Activated CD4-positive, alpha-beta T cell treated with anti-CD3 and anti-CD28 coated beads, Interleukin-2, amount 10 ng/mL, durations not matched to agents 24 days and 14 days (primary cell): ENCODE data around the gene CEP128. TPM values are rescaled to one million over a fixed set of nuclear protein-coding genes. Genes with fewer than 3 reads are reported as not detected.

Source experiments
- DNase-seq: peaks from one replicate; pipeline ENCODE4 v3.0.0; 2022
- H3K27ac Mint-ChIP-seq: one replicate; pipeline ENCODE4 v1.8.0; 2022; ENCODE audit warnings: mild to moderate bottlenecking, mixed read lengths
- H3K27me3 Mint-ChIP-seq: one replicate; pipeline ENCODE4 v1.8.0; 2022; ENCODE audit warnings: mixed read lengths
- H3K36me3 Mint-ChIP-seq: one replicate; pipeline ENCODE4 v1.8.0; 2022; ENCODE audit warnings: low read depth, mild to moderate bottlenecking, mixed read lengths
- H3K4me1 Mint-ChIP-seq: one replicate; pipeline ENCODE4 v1.8.0; 2021; ENCODE audit warnings: mixed read lengths
- H3K4me3 Mint-ChIP-seq: one replicate; pipeline ENCODE4 v1.8.0; 2022; ENCODE audit warnings: mild to moderate bottlenecking, moderate library complexity, mixed read lengths
- H3K9me3 Mint-ChIP-seq: one replicate; pipeline ENCODE4 v1.8.0; 2021; ENCODE audit warnings: mixed read lengths
- intact Hi-C: fragments of 100-400 bp; cut with micrococcal nuclease; formaldehyde crosslinking; loops from one replicate; pipeline ENCODE4 v1.15.1; 2023
- total RNA-seq: library from RNA; stranded (reverse); gene quantifications from 2 replicates; pipeline ENCODE4 v1.2.3, GENCODE V29; 2022

CEP128 gene
- total RNA-seq, 1 donor from 2014 or later = 20.4 TPM

- intact Hi-C loops = loop anchor here (5.0 kb wide), 2 partner anchors 527 to 587 kb away; partner anchors contain the start of gene SEL1L
- Mint-ChIP-seq H3K4me3 (no peak overlapping the region), H3K27ac (no peak overlapping the region), H3K27me3 (peaks cover 12% of the 10 kb centered on the region), H3K4me1 (peaks cover 26% of the 10 kb centered on the region), H3K36me3 (no peaks in the 10 kb centered on the region), H3K9me3 (peaks cover 4% of the 10 kb centered on the region)
- DNase-seq = peak; percentile 23
These were observed 3.5 kb upstream of the CEP128 start for GRCh38 chr14:80944861-80945617.

GRCh38 chr14:80942191-80942600, 658 bp upstream of the CEP128 start:
- intact Hi-C loops = loop anchor here (1.0 to 5.0 kb wide), 3 partner anchors 17 to 590 kb away; partner anchors contain the start of gene SEL1L
- DNase-seq = peak; percentile 70
- Mint-ChIP-seq H3K36me3 (peaks cover 2% of the 10 kb centered on the region), H3K4me1 (peaks cover 31% of the 10 kb centered on the region), H3K27ac (peak overlapping the region; percentile 85), H3K27me3 (no peaks in the 10 kb centered on the region), H3K9me3 (peaks cover 4% of the 10 kb centered on the region), H3K4me3 (peak overlapping the region; percentile 84)

- Mint-ChIP-seq H3K27ac (no peak overlapping the region), H3K9me3 (no peaks in the 10 kb centered on the region), H3K4me1 (peaks cover 28% of the 10 kb centered on the region), H3K4me3 (peak overlapping the region; percentile 37), H3K36me3 (peaks cover 2% of the 10 kb centered on the region), H3K27me3 (no peaks in the 10 kb centered on the region)
- intact Hi-C loops = loop anchor here (5.0 kb wide), 2 partner anchors 532 to 592 kb away; partner anchors contain the start of gene SEL1L
- peak; percentile 67 for DNase-seq
These were observed 1.4 kb downstream of the CEP128 start for GRCh38 chr14:80940146-80940545.

- H3K27ac Mint-ChIP-seq = no peak overlapping the region
- no peak for DNase-seq
- no peaks in the 10 kb centered on the region for H3K27me3 Mint-ChIP-seq
- peaks cover 40% of the 10 kb centered on the region for H3K4me1 Mint-ChIP-seq
- peaks cover 3% of the 10 kb centered on the region for H3K9me3 Mint-ChIP-seq
- peaks cover 30% of the 10 kb centered on the region for H3K36me3 Mint-ChIP-seq
- no peak overlapping the region for H3K4me3 Mint-ChIP-seq
- intact Hi-C loops = loop anchor here (10.0 kb wide), 1 partner anchor 51 kb away; no protein-coding TSS in a partner anchor
These were observed 7.9 kb downstream of the CEP128 start for GRCh38 chr14:80933686-80934085.

- intact Hi-C loops = loop anchor here (10.0 kb wide), 1 partner anchor 52 kb away; no protein-coding TSS in a partner anchor
- Mint-ChIP-seq H3K27me3 (no peaks in the 10 kb centered on the region), H3K4me3 (no peak overlapping the region), H3K36me3 (peaks cover 33% of the 10 kb centered on the region), H3K4me1 (peaks cover 40% of the 10 kb centered on the region), H3K9me3 (peaks cover 3% of the 10 kb centered on the region), H3K27ac (no peak overlapping the region)
- DNase-seq = no peak
These were observed 8.3 kb downstream of the CEP128 start for GRCh38 chr14:80933282-80933681.

- H3K4me3 Mint-ChIP-seq = peak overlapping the region; percentile 73
- H3K36me3 Mint-ChIP-seq = peaks cover 42% of the 10 kb centered on the region
- H3K4me1 Mint-ChIP-seq = peaks cover 51% of the 10 kb centered on the region
- H3K9me3 Mint-ChIP-seq = peaks cover 8% of the 10 kb centered on the region
- no peaks in the 10 kb centered on the region for H3K27me3 Mint-ChIP-seq
- intact Hi-C loops = loop anchor here (1.0 to 10.0 kb wide), 4 partner anchors 10 to 344 kb away; partner anchors contain the start of gene CEP128
- peak; percentile 87 for DNase-seq
- H3K27ac Mint-ChIP-seq = peak overlapping the region; percentile 90
These were observed 10.6 kb downstream of the CEP128 start for GRCh38 chr14:80930836-80931389.

- Mint-ChIP-seq H3K9me3 (peaks cover 15% of the 10 kb centered on the region), H3K36me3 (peaks cover 49% of the 10 kb centered on the region), H3K4me3 (peak overlapping the region; percentile 31), H3K4me1 (peaks cover 57% of the 10 kb centered on the region), H3K27ac (peak overlapping the region; percentile 90), H3K27me3 (no peaks in the 10 kb centered on the region)
- no peak for DNase-seq
- intact Hi-C loops = loop anchor here (1.0 to 10.0 kb wide), 2 partner anchors 55 to 343 kb away; no protein-coding TSS in a partner anchor
These were observed 11.4 kb downstream of the CEP128 start for GRCh38 chr14:80930095-80930494.

- H3K4me1 Mint-ChIP-seq = peaks cover 50% of the 10 kb centered on the region
- no peak overlapping the region for H3K27ac Mint-ChIP-seq
- H3K9me3 Mint-ChIP-seq = peaks cover 12% of the 10 kb centered on the region
- no peak overlapping the region for H3K4me3 Mint-ChIP-seq
- H3K27me3 Mint-ChIP-seq = no peaks in the 10 kb centered on the region
- intact Hi-C loops = no loop called here
- peaks cover 44% of the 10 kb centered on the region for H3K36me3 Mint-ChIP-seq
- no peak for DNase-seq
These were observed 14.2 kb downstream of the CEP128 start for GRCh38 chr14:80927083-80927989.

GRCh38 chr14:80926397-80927082, 15.0 kb downstream of the CEP128 start:
- Mint-ChIP-seq H3K27ac (no peak overlapping the region), H3K4me3 (no peak overlapping the region), H3K9me3 (peaks cover 12% of the 10 kb centered on the region), H3K27me3 (no peaks in the 10 kb centered on the region), H3K4me1 (peaks cover 44% of the 10 kb centered on the region), H3K36me3 (peaks cover 40% of the 10 kb centered on the region)
- intact Hi-C loops = no loop called here
- peak; percentile 58 for DNase-seq

- H3K9me3 Mint-ChIP-seq = peaks cover 12% of the 10 kb centered on the region
- no peak overlapping the region for H3K4me3 Mint-ChIP-seq
- H3K36me3 Mint-ChIP-seq = peaks cover 33% of the 10 kb centered on the region
- intact Hi-C loops = no loop called here
- peaks cover 29% of the 10 kb centered on the region for H3K4me1 Mint-ChIP-seq
- no peak for DNase-seq
- H3K27me3 Mint-ChIP-seq = no peaks in the 10 kb centered on the region
- no peak overlapping the region for H3K27ac Mint-ChIP-seq
These were observed 17.0 kb downstream of the CEP128 start for GRCh38 chr14:80924365-80925103.

- intact Hi-C loops = no loop called here
- Mint-ChIP-seq H3K27me3 (no peaks in the 10 kb centered on the region), H3K27ac (no peak overlapping the region), H3K36me3 (peaks cover 24% of the 10 kb centered on the region), H3K9me3 (peaks cover 12% of the 10 kb centered on the region), H3K4me1 (peaks cover 27% of the 10 kb centered on the region), H3K4me3 (no peak overlapping the region)
- no peak for DNase-seq
These were observed 18.2 kb downstream of the CEP128 start for GRCh38 chr14:80923368-80923767.

- no peak overlapping the region for H3K4me3 Mint-ChIP-seq
- DNase-seq = no peak
These were observed 21.9 kb downstream of the CEP128 start for GRCh38 chr14:80919622-80920021.

More at GRCh38 chr14:80919622-80920021, 21.9 kb downstream of the CEP128 start:
- Mint-ChIP-seq H3K36me3 (peaks cover 20% of the 10 kb centered on the region), H3K9me3 (no peaks in the 10 kb centered on the region), H3K27ac (no peak overlapping the region), H3K4me1 (peaks cover 2% of the 10 kb centered on the region), H3K27me3 (no peaks in the 10 kb centered on the region)
- intact Hi-C loops = no loop called here
